Measurements from ENCODE around the gene PTPRT. TPM values are rescaled to one million over a fixed set of nuclear protein-coding genes. Genes with fewer than 3 reads are reported as not detected.

PTPRT gene
- total RNA-seq, 1 donor: under 0.01 TPM

DNA sequence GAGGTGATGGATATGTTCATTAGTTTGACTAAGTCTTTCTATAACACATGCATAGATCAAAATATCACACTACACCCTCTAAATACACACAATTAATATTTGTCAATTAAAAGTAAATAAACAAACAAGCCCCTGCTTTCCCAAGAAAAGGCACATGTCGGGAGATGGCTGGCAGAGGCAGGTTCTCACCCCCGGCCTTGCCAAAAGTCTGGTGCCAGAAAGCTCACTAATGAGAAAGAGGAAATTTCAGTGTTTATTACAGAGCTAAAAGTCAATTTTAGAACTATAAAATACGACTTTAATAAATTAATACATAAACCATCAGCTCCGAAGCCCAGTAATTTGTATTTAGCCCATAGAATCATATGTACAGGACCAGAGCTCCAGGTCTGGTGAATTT, 404.7 kb downstream of the PTPRT start:
- H3K4me3 ChIP-seq (ENCODE audit: low read length): no peak overlapping the region
- H3K27me3 ChIP-seq (ENCODE audit: insufficient read depth, low read length): no peaks in the 10 kb centered on the region
- H3K9me3 ChIP-seq (ENCODE audit: low read depth, low read length): no peaks in the 10 kb centered on the region
- no peaks in the 10 kb centered on the region for H3K4me1 ChIP-seq (ENCODE audit: insufficient read depth, low read length)

DNA sequence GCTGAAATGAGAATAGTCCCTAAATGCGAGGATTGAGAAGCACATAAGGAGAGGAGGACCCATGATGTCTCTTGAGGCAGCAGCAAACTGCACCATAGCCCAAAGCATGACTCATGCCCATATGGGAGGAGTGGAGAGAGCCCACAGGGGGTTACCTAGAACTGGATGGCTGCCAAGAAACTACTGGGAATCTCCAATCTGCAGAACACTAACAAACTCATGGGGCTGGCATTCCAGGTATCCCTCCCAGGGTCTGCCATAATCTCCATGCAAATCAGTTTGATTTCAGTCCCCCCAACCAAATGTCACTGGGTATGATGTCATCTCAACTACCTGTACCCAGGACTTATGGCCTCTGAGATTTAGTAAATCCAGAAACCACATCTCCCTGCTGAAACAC, 410.5 kb downstream of the PTPRT start:
- Histone ChIP-seq H3K27me3 (ENCODE audit: insufficient read depth, low read length) (no peaks in the 10 kb centered on the region), H3K9me3 (ENCODE audit: low read depth, low read length) (no peaks in the 10 kb centered on the region), H3K4me3 (ENCODE audit: low read length) (no peak overlapping the region), H3K4me1 (ENCODE audit: insufficient read depth, low read length) (no peaks in the 10 kb centered on the region)

DNA sequence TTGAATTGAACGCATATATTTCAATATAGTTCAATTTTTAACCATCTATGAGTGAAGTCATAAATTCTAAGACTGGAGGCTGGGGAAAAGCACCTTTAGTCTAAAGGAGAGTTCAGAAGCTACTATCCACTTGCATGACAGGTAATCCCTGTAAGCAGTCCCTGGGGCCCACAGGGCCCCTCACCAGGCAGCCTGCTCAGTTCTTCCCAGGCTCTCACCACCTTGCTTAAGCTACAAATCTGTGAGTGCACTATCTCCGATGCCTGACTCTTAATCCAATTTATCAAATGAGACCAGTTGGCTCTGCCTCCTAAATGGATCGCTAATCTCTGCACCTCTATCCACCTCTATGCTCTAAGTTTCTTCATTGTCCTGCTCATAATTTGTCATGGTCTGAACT, 413.8 kb downstream of the PTPRT start:
- no peak overlapping the region for H3K4me3 ChIP-seq (ENCODE audit: low read length)
- H3K27me3 ChIP-seq (ENCODE audit: insufficient read depth, low read length): no peaks in the 10 kb centered on the region
- H3K9me3 ChIP-seq (ENCODE audit: low read depth, low read length): no peaks in the 10 kb centered on the region
- H3K4me1 ChIP-seq (ENCODE audit: insufficient read depth, low read length): no peaks in the 10 kb centered on the region

DNA sequence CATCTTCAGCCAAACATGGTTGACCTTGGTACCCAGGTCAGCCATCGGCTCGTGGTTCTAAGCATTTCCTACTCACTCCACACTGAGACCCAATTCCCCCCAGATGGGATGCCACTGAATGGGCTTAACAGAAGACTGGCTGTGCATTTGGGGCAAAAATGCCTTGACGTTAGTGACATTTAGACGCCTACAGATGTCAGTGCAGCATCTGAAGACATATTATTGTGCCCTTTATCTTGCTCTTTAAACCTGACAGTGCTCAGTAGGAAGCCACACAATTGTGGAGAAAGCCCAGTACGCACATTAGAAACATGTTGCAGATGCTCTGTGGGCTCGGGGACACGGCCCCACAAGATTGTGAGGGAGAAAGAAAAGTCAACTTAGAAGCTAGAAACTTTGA, 414.7 kb downstream of the PTPRT start:
- H3K4me3 ChIP-seq (ENCODE audit: low read length): no peak overlapping the region
- H3K4me1 ChIP-seq (ENCODE audit: insufficient read depth, low read length): no peaks in the 10 kb centered on the region
- no peaks in the 10 kb centered on the region for H3K9me3 ChIP-seq (ENCODE audit: low read depth, low read length)
- no peaks in the 10 kb centered on the region for H3K27me3 ChIP-seq (ENCODE audit: insufficient read depth, low read length)

DNA sequence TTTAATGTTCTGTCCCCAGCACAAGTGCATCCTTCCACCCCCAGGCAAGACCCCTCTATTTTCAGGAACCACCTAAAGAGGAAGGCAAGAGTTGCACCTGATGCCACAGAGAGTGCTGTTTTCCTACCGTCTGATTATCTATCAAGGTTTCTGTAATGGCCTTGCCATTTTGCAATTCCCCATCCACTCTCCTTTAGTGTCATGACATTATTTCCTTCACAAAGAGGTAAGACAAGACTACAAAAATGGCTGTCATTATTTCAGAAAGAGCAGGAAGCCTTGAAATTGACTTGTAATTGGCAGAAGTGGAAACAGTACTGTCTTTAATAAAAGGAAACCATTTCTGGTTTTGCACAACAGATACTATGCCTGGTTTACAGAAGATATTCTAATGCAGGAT, 426.7 kb downstream of the PTPRT start:
- Histone ChIP-seq H3K9me3 (ENCODE audit: low read depth, low read length) (no peaks in the 10 kb centered on the region), H3K4me3 (ENCODE audit: low read length) (no peak overlapping the region), H3K27me3 (ENCODE audit: insufficient read depth, low read length) (no peaks in the 10 kb centered on the region), H3K4me1 (ENCODE audit: insufficient read depth, low read length) (no peaks in the 10 kb centered on the region)

DNA sequence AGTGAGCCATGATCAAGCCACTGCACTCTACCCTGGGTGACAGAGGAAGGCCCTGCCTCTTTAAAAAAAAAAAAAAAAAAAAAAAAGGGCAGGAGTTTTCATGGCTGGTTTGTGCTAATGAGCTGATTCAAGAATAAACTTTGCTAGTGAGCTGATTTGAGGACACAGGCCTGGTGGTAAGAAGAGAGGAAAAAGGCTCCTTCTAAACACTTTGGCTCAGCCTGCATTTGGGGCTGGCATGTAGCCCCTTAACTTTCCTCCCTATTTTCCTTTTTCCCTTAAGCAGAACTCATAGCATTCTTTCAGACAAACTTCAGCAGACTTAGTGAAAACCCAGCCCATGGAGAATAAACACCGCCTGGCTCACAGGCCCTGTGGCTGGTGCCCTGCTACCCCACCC, 432.7 kb downstream of the PTPRT start:
- Histone ChIP-seq H3K4me1 (ENCODE audit: insufficient read depth, low read length) (no peaks in the 10 kb centered on the region), H3K4me3 (ENCODE audit: low read length) (no peak overlapping the region), H3K27me3 (ENCODE audit: insufficient read depth, low read length) (no peaks in the 10 kb centered on the region), H3K9me3 (ENCODE audit: low read depth, low read length) (no peaks in the 10 kb centered on the region)

DNA sequence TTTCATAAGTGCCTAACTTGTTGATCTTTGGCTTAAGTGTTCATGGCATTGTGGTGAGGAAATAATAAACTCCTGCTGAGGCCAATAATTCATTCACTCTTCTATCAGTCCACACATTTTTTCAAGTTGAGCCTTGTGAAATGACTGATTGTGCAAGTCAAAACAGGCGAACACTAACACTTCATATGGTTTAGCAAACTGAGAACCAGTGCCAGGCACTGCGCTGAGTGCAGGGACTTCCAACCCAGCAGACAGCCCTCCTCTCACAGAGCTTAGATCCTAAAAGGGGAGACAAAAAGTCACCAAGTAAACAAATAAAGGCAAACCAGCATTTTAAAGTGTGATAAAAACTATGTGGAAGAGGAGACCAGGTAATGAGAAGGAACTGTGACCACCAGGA, 435.0 kb downstream of the PTPRT start:
- Histone ChIP-seq H3K4me1 (ENCODE audit: insufficient read depth, low read length) (no peaks in the 10 kb centered on the region), H3K9me3 (ENCODE audit: low read depth, low read length) (no peaks in the 10 kb centered on the region), H3K27me3 (ENCODE audit: insufficient read depth, low read length) (no peaks in the 10 kb centered on the region), H3K4me3 (ENCODE audit: low read length) (no peak overlapping the region)

DNA sequence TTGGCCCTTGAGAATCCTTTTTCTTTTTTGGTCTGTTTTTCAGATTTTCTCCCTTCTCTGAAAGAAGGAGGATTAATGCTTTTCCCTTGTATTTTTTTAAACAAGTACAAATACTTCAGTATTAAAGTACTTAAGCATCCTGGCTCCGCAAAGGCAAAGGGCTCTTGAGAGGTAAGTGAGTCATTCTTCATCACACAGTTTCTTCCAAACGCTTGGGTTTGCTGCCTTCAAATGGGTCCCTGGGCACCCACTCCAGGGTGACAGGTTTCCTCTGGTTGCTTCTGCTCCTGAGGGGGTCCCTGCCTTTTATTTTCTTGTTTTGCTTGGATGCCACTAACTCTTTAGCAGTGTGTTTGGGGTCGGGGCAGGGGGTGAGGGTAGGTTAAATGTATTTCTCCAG, 437.1 kb downstream of the PTPRT start:
- H3K27me3 ChIP-seq (ENCODE audit: insufficient read depth, low read length): no peaks in the 10 kb centered on the region
- no peak overlapping the region for H3K4me3 ChIP-seq (ENCODE audit: low read length)
- H3K9me3 ChIP-seq (ENCODE audit: low read depth, low read length): no peaks in the 10 kb centered on the region
- no peaks in the 10 kb centered on the region for H3K4me1 ChIP-seq (ENCODE audit: insufficient read depth, low read length)

DNA sequence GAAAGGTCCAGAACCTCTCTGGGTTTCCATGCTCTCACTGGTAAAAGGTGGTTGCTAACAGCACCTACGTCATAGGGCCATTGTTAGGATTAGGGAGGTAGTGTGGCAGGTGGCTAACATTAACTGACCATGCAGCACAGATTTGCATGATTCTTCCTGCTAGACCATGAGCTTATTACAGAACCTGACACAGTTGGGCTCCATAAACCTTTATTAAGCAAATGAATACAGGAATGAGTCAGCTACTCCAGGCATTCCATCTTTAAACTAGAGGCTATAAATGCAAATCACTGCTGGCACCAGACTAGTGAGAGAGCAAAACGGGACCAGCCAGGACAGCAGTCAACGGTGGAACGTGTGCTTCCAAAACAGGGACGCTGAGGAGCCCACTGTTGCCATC, 440.1 kb downstream of the PTPRT start:
- Histone ChIP-seq H3K27me3 (ENCODE audit: insufficient read depth, low read length) (no peaks in the 10 kb centered on the region), H3K9me3 (ENCODE audit: low read depth, low read length) (no peaks in the 10 kb centered on the region), H3K4me3 (ENCODE audit: low read length) (no peak overlapping the region), H3K4me1 (ENCODE audit: insufficient read depth, low read length) (no peaks in the 10 kb centered on the region)

DNA sequence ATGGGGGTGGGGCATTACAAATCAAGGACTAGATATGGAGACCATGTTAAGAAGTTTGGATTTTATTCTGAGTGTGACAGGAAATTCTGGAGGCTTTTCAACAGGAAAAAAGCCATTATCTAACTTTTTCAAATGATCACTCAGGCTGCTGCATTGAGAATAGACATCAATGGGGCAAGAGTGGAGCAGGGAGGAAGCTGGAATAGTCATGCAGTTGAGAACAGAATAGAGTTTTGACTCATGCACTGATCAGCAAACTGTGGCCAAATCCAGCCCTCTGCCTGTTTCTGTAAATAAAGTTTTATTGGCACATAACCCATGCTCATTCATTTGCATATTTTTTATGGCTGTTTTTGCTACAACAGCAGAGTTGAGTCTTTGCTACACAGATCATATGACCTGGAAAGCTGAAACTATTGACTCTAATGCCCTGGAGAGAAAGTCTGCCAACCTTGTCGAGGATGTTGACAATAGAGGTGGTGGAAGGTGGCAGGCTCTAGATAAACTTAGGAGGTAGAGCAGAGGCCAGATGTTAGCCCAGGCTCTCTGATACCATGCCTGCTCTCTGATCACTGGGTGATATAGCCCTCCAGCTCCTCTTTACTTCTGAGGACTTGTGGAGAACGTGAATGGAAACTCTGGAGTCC, 441.8 kb downstream of the PTPRT start:
- Histone ChIP-seq H3K4me1 (ENCODE audit: insufficient read depth, low read length) (no peaks in the 10 kb centered on the region), H3K27me3 (ENCODE audit: insufficient read depth, low read length) (no peaks in the 10 kb centered on the region), H3K9me3 (ENCODE audit: low read depth, low read length) (no peaks in the 10 kb centered on the region), H3K4me3 (ENCODE audit: low read length) (no peak overlapping the region)

DNA sequence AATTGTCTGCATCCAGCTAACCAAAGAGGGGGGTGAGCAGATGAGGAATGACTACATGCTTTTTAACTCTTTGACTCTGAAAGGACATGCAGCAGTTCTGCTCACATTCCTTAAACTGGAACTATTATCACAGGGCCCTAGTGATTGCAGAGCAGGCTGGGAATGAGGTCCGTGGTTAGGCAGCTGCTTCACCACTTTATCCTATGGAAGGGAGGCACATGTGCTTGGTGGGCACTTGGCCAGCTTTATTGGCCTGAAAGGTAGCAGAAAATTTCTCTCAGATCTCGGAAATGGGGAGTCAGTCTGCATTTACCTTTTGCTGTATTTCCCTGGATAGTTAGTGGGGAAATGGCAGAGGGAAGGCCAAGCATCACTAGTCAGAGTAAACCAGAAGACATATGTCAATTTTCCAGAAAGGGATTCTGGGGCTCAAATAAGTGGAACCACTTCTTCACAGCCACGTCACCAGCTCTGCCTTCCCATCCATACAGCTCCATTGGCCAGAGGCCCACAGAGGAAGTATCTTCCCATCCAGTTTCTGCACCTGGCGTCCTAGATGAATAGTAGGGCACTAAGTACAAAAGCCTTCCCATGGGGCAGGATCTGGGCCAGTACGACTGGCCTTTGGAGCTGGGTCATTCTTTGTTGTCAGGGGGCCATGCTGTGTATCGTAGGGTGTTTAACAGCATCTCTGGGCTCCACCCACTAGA, 444.8 kb downstream of the PTPRT start:
- no peaks in the 10 kb centered on the region for H3K4me1 ChIP-seq (ENCODE audit: insufficient read depth, low read length)

DNA sequence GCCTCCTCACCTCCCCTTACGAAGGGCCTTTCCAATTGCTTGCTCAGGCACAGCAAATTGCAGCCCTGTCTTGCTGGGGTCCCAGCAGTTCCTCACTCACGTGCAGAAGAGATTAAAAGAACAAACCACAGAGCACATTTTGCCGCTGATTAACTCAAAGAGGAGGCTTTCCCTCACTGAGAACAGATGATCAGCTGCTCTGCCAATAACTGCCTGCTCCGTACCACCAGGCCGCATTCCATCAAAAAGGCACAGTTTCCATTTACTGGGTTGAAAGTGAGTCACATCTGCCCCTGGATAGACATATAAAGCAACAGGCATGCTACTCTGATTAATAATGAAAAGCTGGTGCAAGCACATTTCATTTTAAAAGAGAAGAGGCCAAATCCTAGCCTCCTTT, 446.8 kb downstream of the PTPRT start:
- no peaks in the 10 kb centered on the region for H3K4me1 ChIP-seq (ENCODE audit: insufficient read depth, low read length)
- H3K9me3 ChIP-seq (ENCODE audit: low read depth, low read length): no peaks in the 10 kb centered on the region
- H3K4me3 ChIP-seq (ENCODE audit: low read length): no peak overlapping the region
- H3K27me3 ChIP-seq (ENCODE audit: insufficient read depth, low read length): no peaks in the 10 kb centered on the region

More for the DNA sequence above, 444.8 kb downstream of the PTPRT start:
- Histone ChIP-seq H3K27me3 (ENCODE audit: insufficient read depth, low read length) (no peaks in the 10 kb centered on the region), H3K4me3 (ENCODE audit: low read length) (no peak overlapping the region), H3K9me3 (ENCODE audit: low read depth, low read length) (no peaks in the 10 kb centered on the region)

DNA sequence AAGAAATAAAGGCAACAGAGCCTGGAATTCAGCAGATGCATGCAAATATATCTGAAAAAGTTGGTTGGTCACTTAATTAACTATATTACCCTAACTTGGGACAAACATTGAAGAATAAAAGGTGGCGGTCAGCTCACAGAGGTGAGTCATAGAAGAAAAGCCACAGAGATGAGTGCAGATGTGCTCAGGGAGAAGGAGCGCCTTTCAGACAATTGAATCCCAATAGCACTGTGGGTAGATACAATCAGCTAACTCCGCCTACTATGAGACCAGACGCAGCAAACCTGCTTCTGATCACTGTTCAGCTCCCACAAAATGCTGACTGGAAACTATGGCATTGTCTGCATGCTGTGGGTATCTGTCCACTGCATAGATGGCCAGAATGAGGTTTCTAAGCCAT, 447.8 kb downstream of the PTPRT start:
- Histone ChIP-seq H3K9me3 (ENCODE audit: low read depth, low read length) (no peaks in the 10 kb centered on the region), H3K4me3 (ENCODE audit: low read length) (no peak overlapping the region), H3K27me3 (ENCODE audit: insufficient read depth, low read length) (no peaks in the 10 kb centered on the region), H3K4me1 (ENCODE audit: insufficient read depth, low read length) (no peaks in the 10 kb centered on the region)

DNA sequence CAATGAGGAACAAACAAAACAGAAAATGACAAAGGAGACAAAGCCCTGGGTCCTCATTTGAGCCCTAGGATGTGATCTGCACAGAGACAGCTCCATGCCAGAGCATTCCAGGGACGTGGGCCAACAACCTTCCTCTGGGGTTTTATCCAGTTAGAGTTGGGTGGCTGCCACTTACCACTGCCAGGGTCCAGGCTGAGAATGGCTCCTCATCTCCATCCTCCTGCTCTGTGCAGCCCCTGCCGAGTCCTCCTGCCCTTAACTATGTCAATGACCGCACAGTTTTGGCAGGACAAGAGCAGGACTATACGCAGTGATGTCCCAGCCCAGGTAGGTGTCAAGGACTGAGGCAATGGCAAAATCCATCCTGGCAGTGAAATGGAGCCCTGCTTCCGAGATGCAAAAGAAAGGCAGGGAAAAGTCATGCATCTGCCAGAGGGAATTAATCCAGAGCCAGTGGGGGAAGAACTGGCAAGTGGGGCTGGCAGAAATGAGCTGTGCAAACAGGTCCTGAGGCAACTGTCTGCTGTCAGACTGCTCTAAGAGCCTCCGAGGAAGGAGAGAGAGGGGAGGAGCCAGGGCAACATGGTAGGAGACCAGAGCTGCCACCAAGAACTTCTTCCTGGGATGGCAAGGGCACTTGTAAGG, 449.4 kb downstream of the PTPRT start:
- Histone ChIP-seq H3K27me3 (ENCODE audit: insufficient read depth, low read length) (no peaks in the 10 kb centered on the region), H3K9me3 (ENCODE audit: low read depth, low read length) (no peaks in the 10 kb centered on the region), H3K4me1 (ENCODE audit: insufficient read depth, low read length) (no peaks in the 10 kb centered on the region), H3K4me3 (ENCODE audit: low read length) (no peak overlapping the region)

DNA sequence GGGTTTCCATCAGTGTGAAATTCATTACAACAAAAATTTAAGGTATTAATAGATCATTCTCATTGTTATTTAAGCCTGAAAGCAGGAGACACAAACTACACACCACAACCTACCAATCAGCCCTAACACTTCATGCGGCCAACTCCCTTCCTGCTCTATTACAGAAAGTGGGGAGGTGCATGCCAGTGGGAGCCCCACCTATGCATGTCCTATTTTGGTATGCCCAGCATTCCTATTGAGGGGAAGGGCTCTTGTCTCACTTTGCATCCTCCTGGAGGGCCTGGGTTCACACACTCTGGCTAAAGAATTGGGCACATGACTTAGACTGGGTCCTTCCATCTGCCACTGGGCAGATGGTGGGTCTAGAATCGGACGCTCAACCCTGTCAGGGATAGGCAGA, 450.0 kb downstream of the PTPRT start:
- Histone ChIP-seq H3K9me3 (ENCODE audit: low read depth, low read length) (no peaks in the 10 kb centered on the region), H3K27me3 (ENCODE audit: insufficient read depth, low read length) (no peaks in the 10 kb centered on the region), H3K4me1 (ENCODE audit: insufficient read depth, low read length) (no peaks in the 10 kb centered on the region), H3K4me3 (ENCODE audit: low read length) (no peak overlapping the region)

DNA sequence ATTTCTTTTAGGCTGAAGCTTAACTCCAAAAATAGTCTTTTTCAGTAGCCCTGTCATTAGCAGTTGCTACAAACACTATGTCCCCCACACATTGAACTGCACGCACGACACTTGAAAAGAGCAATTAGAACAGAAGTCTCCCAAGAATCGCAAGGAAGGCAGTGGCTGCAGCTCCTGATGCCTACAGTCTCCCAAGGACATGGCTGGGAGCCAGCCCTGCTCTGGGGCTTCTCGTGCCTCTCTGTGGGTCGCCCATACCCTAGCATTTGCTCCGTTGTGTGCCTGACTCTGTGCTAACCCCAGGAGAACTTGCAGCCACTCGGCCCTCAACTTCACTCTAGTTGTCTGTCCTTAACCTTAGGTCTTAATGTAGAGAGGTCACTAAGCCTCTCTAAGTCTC, 454.2 kb downstream of the PTPRT start:
- Histone ChIP-seq H3K4me3 (ENCODE audit: low read length) (no peak overlapping the region), H3K27me3 (ENCODE audit: insufficient read depth, low read length) (no peaks in the 10 kb centered on the region), H3K9me3 (ENCODE audit: low read depth, low read length) (no peaks in the 10 kb centered on the region), H3K4me1 (ENCODE audit: insufficient read depth, low read length) (no peaks in the 10 kb centered on the region)

All from mononuclear cell (primary cell).